H1 (cell line): ENCODE measurements around the gene SMIM35. TPM values are rescaled to one million over a fixed set of nuclear protein-coding genes. Genes with fewer than 3 reads are reported as not detected.

Experiments
- CTCF ChIA-PET: fragments of 300-600 bp; sonication (Branson Sonifier 250); formaldehyde crosslinking; loops from one replicate; lab custom pipeline; 2021; ENCODE audit not compliant: partially characterized antibody; lab: Charles Lee
- POLR2A ChIA-PET: fragments of 300-600 bp; sonication (Branson Sonifier 250); formaldehyde crosslinking; loops from one replicate; lab custom pipeline; 2021; ENCODE audit warnings: inconsistent platforms; ENCODE audit not compliant: partially characterized antibody; lab: Charles Lee
- DNase-seq, 2 experiments: peaks; one replicate each; pipeline versions ENCODE4 v3.0.0 to v3.0.0-alpha.2; 2010 to 2022; ENCODE audit warnings: low spot score in 2 of 2, low read depth in 1 of 2, mixed read lengths in 1 of 2
- FAIRE-seq: peaks from 2 replicates; lab custom pipeline; 2011; peaks lifted over from hg19 to GRCh38; lab: Jason Lieb, UNC
- H2AFZ ChIP-seq: 2 replicates; pipeline ENCODE4 v1.8.1; 2012; ENCODE audit warnings: low read length, inconsistent platforms
- H2AK5ac ChIP-seq: 2 replicates; pipeline ENCODE4 v1.6.1; 2013; ENCODE audit warnings: low read depth, low read length
- H2BK120ac ChIP-seq: replicated peaks from 2 replicates; pipeline ENCODE3; 2013; ENCODE audit warnings: low read depth, low read length, inconsistent platforms
- H2BK12ac ChIP-seq: 2 replicates; pipeline ENCODE4 v1.6.1; 2013; ENCODE audit warnings: low read depth, low read length
- H2BK15ac ChIP-seq: 2 replicates; pipeline ENCODE4 v1.6.1; 2013; ENCODE audit warnings: low read length
- H2BK20ac ChIP-seq: 2 replicates; pipeline ENCODE4 v1.6.1; 2013; ENCODE audit warnings: low read length
- H2BK5ac ChIP-seq: 2 replicates; pipeline ENCODE4 v1.6.1; 2013; ENCODE audit warnings: low read depth, low read length
- H3K14ac ChIP-seq: 2 replicates; pipeline ENCODE4 v1.6.1; 2013; ENCODE audit warnings: inconsistent platforms; ENCODE audit not compliant: insufficient read length
- H3K18ac ChIP-seq: 2 replicates; pipeline ENCODE4 v1.6.1; 2013; ENCODE audit warnings: low read length; ENCODE audit errors: extremely low read depth
- H3K23ac ChIP-seq: 2 replicates; pipeline ENCODE4 v1.6.1; 2013; ENCODE audit warnings: inconsistent platforms; ENCODE audit not compliant: insufficient read length
- H3K23me2 ChIP-seq: 2 replicates; pipeline ENCODE4 v1.6.1; 2013; ENCODE audit warnings: low read depth, low read length
- H3K27ac ChIP-seq: 2 replicates; pipeline ENCODE4 v1.6.1; 2011; ENCODE audit warnings: low read depth, low read length, inconsistent platforms
- H3K27me3 ChIP-seq, 4 experiments: replicated peaks in 1 of 4; 1 replicate in 1 of 4; 2 replicates in 3 of 4; pipeline versions ENCODE4 v1.6.1 to v1.8.1; 2011 to 2013; ENCODE audit warnings: low read length in 3 of 4, mild to moderate bottlenecking in 3 of 4, inconsistent platforms in 2 of 4, mixed read lengths in 2 of 4, moderate library complexity in 1 of 4; ENCODE audit not compliant: control insufficient read depth in 3 of 4, insufficient read depth in 3 of 4; ENCODE audit errors: extremely low read depth in 1 of 4
- H3K36me3 ChIP-seq, 4 experiments: 2 replicates each; pipeline versions ENCODE4 v1.6.1 to v1.8.1; 2011 to 2013; ENCODE audit warnings: mild to moderate bottlenecking in 4 of 4, low read length in 3 of 4, moderate library complexity in 2 of 4, control low read depth in 1 of 4, inconsistent platforms in 1 of 4; ENCODE audit not compliant: insufficient read depth in 4 of 4, control insufficient read depth in 2 of 4
- H3K4ac ChIP-seq: replicated peaks from 2 replicates; pipeline ENCODE3; 2013; ENCODE audit warnings: low read length, low read depth, mixed read lengths, inconsistent platforms; ENCODE audit not compliant: insufficient read length
- H3K4me1 ChIP-seq, 4 experiments: replicated peaks in 1 of 4; 1 replicate in 1 of 4; 2 replicates in 3 of 4; pipeline versions ENCODE4 v1.6.1 to v1.8.1; 2011 to 2013; ENCODE audit warnings: low read length in 3 of 4, inconsistent platforms in 2 of 4, mixed read lengths in 1 of 4; ENCODE audit not compliant: insufficient read depth in 4 of 4, control insufficient read depth in 3 of 4
- H3K4me2 ChIP-seq, 2 experiments: 2 replicates each; pipeline versions ENCODE4 v1.6.1 to v1.8.1; 2011 to 2013; ENCODE audit warnings: low read depth in 2 of 2, low read length in 2 of 2, control low read depth in 1 of 2, inconsistent platforms in 1 of 2, mild to moderate bottlenecking in 1 of 2; ENCODE audit not compliant: insufficient read depth in 1 of 2
- H3K4me3 ChIP-seq, 4 experiments: fragments of 200-600, 300-600 bp in 1 of 4; sonication (generic), shearing (Covaris generic), sonication (Bioruptor Twin) in 1 of 4; 2 replicates each; pipeline versions ENCODE4 v1.5.1 to v1.8.1; 2011 to 2016; ENCODE audit warnings: low read length in 4 of 4, low read depth in 3 of 4, control low read depth in 2 of 4, inconsistent platforms in 2 of 4, mild to moderate bottlenecking in 2 of 4, mixed read lengths in 1 of 4, moderate library complexity in 1 of 4; ENCODE audit not compliant: insufficient read depth in 2 of 4; ENCODE audit errors: extremely low read depth in 1 of 4
- H3K56ac ChIP-seq: replicated peaks from 2 replicates; pipeline ENCODE3; 2013; ENCODE audit warnings: low read depth, mild to moderate bottlenecking, mixed read lengths, low read length, inconsistent platforms; ENCODE audit not compliant: insufficient read length
- H3K79me1 ChIP-seq: 2 replicates; pipeline ENCODE4 v1.6.1; 2013; ENCODE audit warnings: low read depth, low read length, control low read depth
- H3K79me2 ChIP-seq, 2 experiments: 2 replicates each; pipeline versions ENCODE4 v1.6.1 to v1.8.1; 2012 to 2013; ENCODE audit warnings: low read length in 2 of 2, mild to moderate bottlenecking in 2 of 2, inconsistent platforms in 1 of 2; ENCODE audit not compliant: insufficient read depth in 2 of 2, control insufficient read depth in 1 of 2
- H3K9ac ChIP-seq, 4 experiments: replicated peaks in 1 of 4; 1 replicate in 1 of 4; 2 replicates in 3 of 4; pipeline versions ENCODE4 v1.6.1 to v1.8.1; 2011 to 2013; ENCODE audit warnings: low read depth in 3 of 4, low read length in 3 of 4, control low read depth in 2 of 4, mild to moderate bottlenecking in 2 of 4, moderate library complexity in 2 of 4, inconsistent platforms in 1 of 4; ENCODE audit errors: extremely low read depth in 1 of 4
- H3K9me3 ChIP-seq, 2 experiments: 2 replicates each; pipeline versions ENCODE4 v1.6.1 to v1.8.1; 2012 to 2013; ENCODE audit warnings: mild to moderate bottlenecking in 2 of 2, moderate library complexity in 2 of 2, control low read depth in 1 of 2, inconsistent platforms in 1 of 2, low read depth in 1 of 2, low read length in 1 of 2, mixed read lengths in 1 of 2; ENCODE audit not compliant: insufficient read depth in 2 of 2
- H4K20me1 ChIP-seq, 2 experiments: replicated peaks in 1 of 2; 2 replicates each; pipeline versions ENCODE3 to v1.8.1; 2011 to 2013; ENCODE audit warnings: inconsistent platforms in 2 of 2, low read length in 2 of 2, mild to moderate bottlenecking in 1 of 2; ENCODE audit not compliant: insufficient read depth in 2 of 2, control insufficient read depth in 1 of 2
- H4K5ac ChIP-seq: 2 replicates; pipeline ENCODE4 v1.6.1; 2013; ENCODE audit warnings: low read length, low read depth, mixed read lengths, inconsistent platforms; ENCODE audit not compliant: insufficient read length
- H4K8ac ChIP-seq: 2 replicates; pipeline ENCODE4 v1.8.0; 2013; ENCODE audit warnings: mild to moderate bottlenecking, moderate library complexity, low read length, inconsistent platforms; ENCODE audit not compliant: insufficient read depth; ENCODE audit errors: extremely low read depth
- H4K91ac ChIP-seq: replicated peaks from 2 replicates; pipeline ENCODE3; 2013; ENCODE audit warnings: low read length, mixed read lengths, inconsistent platforms; ENCODE audit not compliant: insufficient read length
- CBX8 ChIP-seq: fragments of 300-800, 300-1000 bp; sonication (generic); IDR thresholded peaks from 2 replicates; pipeline ENCODE4 v1.7.1; 2016; ENCODE audit warnings: low read depth, low read length, borderline replicate concordance
- CEBPB ChIP-seq: IDR thresholded peaks from 2 replicates; pipeline ENCODE4 v1.6.1; 2012; ENCODE audit warnings: low read depth, low read length
- CHD1 ChIP-seq: IDR thresholded peaks from 2 replicates; pipeline ENCODE4 v1.6.1; 2012; ENCODE audit warnings: low read depth, low read length, improper control_type of control experiment
- CREB1 ChIP-seq: IDR thresholded peaks from 2 replicates; pipeline ENCODE4 v1.6.1; 2012; ENCODE audit warnings: inconsistent platforms
- EP300 ChIP-seq, 2 experiments: IDR thresholded peaks; 1 replicate in 1 of 2; 2 replicates in 1 of 2; pipeline ENCODE4 v1.6.1; 2011 to 2012; ENCODE audit warnings: low read depth in 2 of 2, low read length in 2 of 2, mild to moderate bottlenecking in 2 of 2, borderline replicate concordance in 1 of 2, inconsistent platforms in 1 of 2, moderate library complexity in 1 of 2
- FOSL1 ChIP-seq: IDR thresholded peaks from 2 replicates; pipeline ENCODE4 v1.6.1; 2011; ENCODE audit warnings: mild to moderate bottlenecking, low read depth, low read length, moderate library complexity; ENCODE audit not compliant: insufficient read depth
- KDM1A ChIP-seq: fragments of 200-600, 300-600 bp; sonication (generic); IDR thresholded peaks from 2 replicates; pipeline ENCODE4 v1.7.1; 2016; ENCODE audit warnings: mild to moderate bottlenecking, low read length, borderline replicate concordance
- KDM5A ChIP-seq: fragments of 200-600 bp; IDR thresholded peaks from 2 replicates; pipeline ENCODE4 v1.7.1; 2012; ENCODE audit warnings: mild to moderate bottlenecking, low read length, inconsistent platforms, mixed read lengths
- SIN3A ChIP-seq, 2 experiments: IDR thresholded peaks in 1 of 2; conservative IDR thresholded peaks in 1 of 2; 2 replicates each; pipeline ENCODE4 v1.6.1; 2011 to 2012; ENCODE audit warnings: low read length in 2 of 2, improper control_type of control experiment in 1 of 2, low read depth in 1 of 2, mild to moderate bottlenecking in 1 of 2
- SIRT6 ChIP-seq: IDR thresholded peaks from one replicate; pipeline ENCODE4 v1.7.1; 2012; ENCODE audit warnings: low read length, inconsistent platforms
- TAF1 ChIP-seq: IDR thresholded peaks from 2 replicates; pipeline ENCODE4 v1.6.1; 2011; ENCODE audit warnings: mild to moderate bottlenecking, low read depth, low read length
- TEAD4 ChIP-seq: IDR thresholded peaks from 2 replicates; pipeline ENCODE4 v1.6.1; 2012; ENCODE audit warnings: low read depth, low read length, inconsistent platforms, mixed read lengths
- YY1 ChIP-seq: IDR thresholded peaks from 2 replicates; pipeline ENCODE4 v1.6.1; 2011; ENCODE audit warnings: low read depth, mild to moderate bottlenecking, low read length
- ZNF274 ChIP-seq: IDR thresholded peaks from 2 replicates; pipeline ENCODE4 v1.7.0; 2012; ENCODE audit warnings: low read length, borderline replicate concordance; ENCODE audit errors: extremely low read depth
- WGBS, 2 experiments: shearing (Covaris generic) in 1 of 2; methylation state at CpG; one replicate each; pipeline versions ENCODE4 v1.1.6 to v1.1.7; 2013 to 2015; ENCODE audit warnings: low lambda C conversion rate in 2 of 2, mixed read lengths in 2 of 2, inconsistent platforms in 1 of 2, low coverage in 1 of 2, missing lambda C conversion rate in 1 of 2; ENCODE audit not compliant: insufficient replicate concordance in 2 of 2, insufficient coverage in 1 of 2, insufficient read length in 1 of 2; ENCODE audit errors: extremely low coverage in 1 of 2, missing lambda C conversion rate in 1 of 2; 5-methylcytosine and 5-hydroxymethylcytosine counted together
- polyA plus RNA-seq, 7 experiments: library from polyadenylated mRNA; depleted of rRNA in 3 of 7; stranded (reverse) in 5 of 7; unstranded in 2 of 7; fragments of >200 nt in 5 of 7; fragments of 200-250 nt in 2 of 7; gene quantifications; 1 replicate in 5 of 7; 2 replicates in 1 of 7; 4 replicates in 1 of 7; pipeline versions ENCODE4 v1.2.1 to v1.2.3, GENCODE V29; 2011 to 2013; ENCODE audit warnings: missing spikeins in 2 of 7, mixed read lengths in 2 of 7
- total RNA-seq: library from RNA; stranded (reverse); fragmentation: NEBNext Ultra II Directional; extraction: Animal tissue kit (Norgen Biotek cat#: 25700); gene quantifications from 2 replicates; pipeline ENCODE4 v1.2.1, GENCODE V29; 2021

SMIM35 gene
- total and polyA plus RNA-seq, 2 of the 8 experiments (the other 6 are each of a cell fraction or from before 2014, with no cell fraction given) = not detected

DNA sequence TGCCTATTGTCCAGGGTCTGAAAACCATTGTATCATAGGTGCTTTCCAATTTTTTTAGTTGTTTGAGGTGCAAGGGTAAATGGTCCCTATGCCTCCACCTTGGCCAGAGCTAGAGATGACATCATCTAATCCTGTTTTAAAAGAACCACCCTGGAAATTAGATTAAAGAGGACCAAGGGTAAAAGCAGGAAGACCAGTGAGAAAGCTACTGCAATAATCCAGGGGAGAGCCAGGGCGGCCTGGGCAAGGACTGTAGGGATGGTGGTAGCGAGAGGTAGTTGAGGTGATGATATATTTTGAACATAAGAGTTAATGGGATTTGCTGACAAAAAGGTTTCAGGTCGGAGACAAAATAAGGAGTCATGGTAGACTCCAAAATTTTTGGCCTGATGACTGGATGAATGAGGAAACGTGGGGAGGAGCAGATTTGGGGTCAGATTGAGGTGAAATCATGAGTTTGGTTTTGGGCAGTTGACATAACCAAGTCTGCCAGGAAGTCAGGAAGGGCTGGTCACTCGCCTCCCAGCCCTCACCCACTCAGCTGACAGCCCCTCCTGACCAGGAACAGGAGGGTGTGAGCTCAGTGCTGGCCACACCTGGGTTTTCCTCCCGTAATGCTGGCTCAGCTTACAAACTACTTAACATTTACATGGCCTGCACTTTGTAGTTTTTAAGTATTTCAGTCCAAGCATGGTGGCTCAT is 42.9 kb upstream of the SMIM35 start:
- POLR2A ChIA-PET = interaction anchor here (1.2 kb wide), 1 partner anchor 18 kb away, joined by 3 read pairs; no protein-coding TSS in a partner anchor
- no peak overlapping the region for H3K4me3 ChIP-seq
- H2BK12ac ChIP-seq = no peak overlapping the region
- TF ChIP-seq CREB1 (no peak), SIN3A (conservative IDR thresholded peaks at IDR 0.05 in 1 of 2, IDR thresholded peaks at IDR 0.05 in 1 of 2; ENCODE audit: low read depth in 1 of 2, low read length in 2 of 2) (no peak), KDM1A (no peak), TAF1 (no peak), ZNF274 (no peak), TEAD4 (no peak), CHD1 (no peak), EP300 (IDR thresholded peaks at IDR 0.05; ENCODE audit: borderline replicate concordance in 1 of 2, low read depth in 2 of 2, low read length in 2 of 2) (no peak), SIRT6 (no peak), CEBPB (no peak), FOSL1 (no peak), KDM5A (no peak), CBX8 (no peak), YY1 (no peak)

More for the DNA sequence above, 42.9 kb upstream of the SMIM35 start:
- Histone ChIP-seq H4K91ac (no peak overlapping the region), H3K4me2 (no peak overlapping the region), H4K20me1 (no peaks in the 10 kb centered on the region), H2AFZ (no peak overlapping the region), H3K36me3 (no peaks in the 10 kb centered on the region), H2BK15ac (no peak overlapping the region), H3K18ac (no peak overlapping the region), H4K5ac (no peak overlapping the region), H2BK5ac (no peak overlapping the region), H2BK20ac (no peak overlapping the region), H3K23ac (no peak overlapping the region), H3K4ac (no peak overlapping the region), H3K4me1 (peaks cover 0 to 2% (median 0%) of the 10 kb centered on the region in 4 experiments; a peak in 1 of 7 replicates), H3K14ac (no peak overlapping the region), H3K9me3 (no peaks in the 10 kb centered on the region), H2BK120ac (no peak overlapping the region), H3K9ac (no peak overlapping the region), H4K8ac (no peak overlapping the region), H3K27ac (no peak overlapping the region), H2AK5ac (no peak overlapping the region), H3K79me2 (no peaks in the 10 kb centered on the region), H3K23me2 (no peaks in the 10 kb centered on the region; the same call in 1 of the 2 replicates), H3K27me3 (no peaks in the 10 kb centered on the region), H3K56ac (no peak overlapping the region), H3K79me1 (no peaks in the 10 kb centered on the region)
- WGBS, 2 experiments = 80% methylated on average over 6 of the region's 6 CpGs; no CpG with 5 or more reads in 1 of the 2 experiments
- FAIRE-seq = no peak
- DNase-seq = no peak
- CTCF ChIA-PET = interaction anchor here (0.7 to 1.7 kb wide), 10 partner anchors 9 to 321 kb away, joined by 3 to 7 read pairs (median 3); no protein-coding TSS in a partner anchor
